ENCODE data around the gene PLEKHD1.

DNA sequence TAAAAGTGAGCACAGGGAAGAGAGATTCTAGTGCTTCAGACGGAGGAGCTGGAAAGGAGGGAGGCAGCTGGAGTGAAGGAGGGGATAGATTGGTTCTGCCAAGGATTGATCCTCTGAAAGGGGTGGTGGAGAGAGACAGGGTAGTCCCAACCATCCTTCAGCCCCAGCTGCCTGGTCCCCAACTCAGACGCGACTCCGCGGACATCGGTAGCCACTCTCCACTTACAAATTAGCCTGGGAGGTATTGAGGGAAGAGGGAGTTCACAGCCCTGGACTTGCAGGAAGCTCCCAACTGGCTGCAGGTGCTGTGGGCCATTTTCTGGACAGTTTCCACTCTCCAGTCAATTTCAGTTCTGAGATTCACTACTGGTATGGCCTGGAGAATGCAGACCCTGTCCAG lies 1.2 kb downstream of the PLEKHD1 start:
- TF ChIP-seq, protein P1, sequence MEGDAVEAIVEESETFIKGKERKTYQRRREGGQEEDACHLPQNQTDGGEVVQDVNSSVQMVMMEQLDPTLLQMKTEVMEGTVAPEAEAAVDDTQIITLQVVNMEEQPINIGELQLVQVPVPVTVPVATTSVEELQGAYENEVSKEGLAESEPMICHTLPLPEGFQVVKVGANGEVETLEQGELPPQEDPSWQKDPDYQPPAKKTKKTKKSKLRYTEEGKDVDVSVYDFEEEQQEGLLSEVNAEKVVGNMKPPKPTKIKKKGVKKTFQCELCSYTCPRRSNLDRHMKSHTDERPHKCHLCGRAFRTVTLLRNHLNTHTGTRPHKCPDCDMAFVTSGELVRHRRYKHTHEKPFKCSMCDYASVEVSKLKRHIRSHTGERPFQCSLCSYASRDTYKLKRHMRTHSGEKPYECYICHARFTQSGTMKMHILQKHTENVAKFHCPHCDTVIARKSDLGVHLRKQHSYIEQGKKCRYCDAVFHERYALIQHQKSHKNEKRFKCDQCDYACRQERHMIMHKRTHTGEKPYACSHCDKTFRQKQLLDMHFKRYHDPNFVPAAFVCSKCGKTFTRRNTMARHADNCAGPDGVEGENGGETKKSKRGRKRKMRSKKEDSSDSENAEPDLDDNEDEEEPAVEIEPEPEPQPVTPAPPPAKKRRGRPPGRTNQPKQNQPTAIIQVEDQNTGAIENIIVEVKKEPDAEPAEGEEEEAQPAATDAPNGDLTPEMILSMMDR (IDR thresholded peaks at IDR 0.05; ENCODE audit: low read depth, low read length, missing input control): no peak
- TF ChIP-seq YY1 (IDR thresholded peaks at IDR 0.05): no peak
- TF ChIP-seq RAD21 (IDR thresholded peaks at IDR 0.05): no peak
- TF ChIP-seq, protein P2, sequence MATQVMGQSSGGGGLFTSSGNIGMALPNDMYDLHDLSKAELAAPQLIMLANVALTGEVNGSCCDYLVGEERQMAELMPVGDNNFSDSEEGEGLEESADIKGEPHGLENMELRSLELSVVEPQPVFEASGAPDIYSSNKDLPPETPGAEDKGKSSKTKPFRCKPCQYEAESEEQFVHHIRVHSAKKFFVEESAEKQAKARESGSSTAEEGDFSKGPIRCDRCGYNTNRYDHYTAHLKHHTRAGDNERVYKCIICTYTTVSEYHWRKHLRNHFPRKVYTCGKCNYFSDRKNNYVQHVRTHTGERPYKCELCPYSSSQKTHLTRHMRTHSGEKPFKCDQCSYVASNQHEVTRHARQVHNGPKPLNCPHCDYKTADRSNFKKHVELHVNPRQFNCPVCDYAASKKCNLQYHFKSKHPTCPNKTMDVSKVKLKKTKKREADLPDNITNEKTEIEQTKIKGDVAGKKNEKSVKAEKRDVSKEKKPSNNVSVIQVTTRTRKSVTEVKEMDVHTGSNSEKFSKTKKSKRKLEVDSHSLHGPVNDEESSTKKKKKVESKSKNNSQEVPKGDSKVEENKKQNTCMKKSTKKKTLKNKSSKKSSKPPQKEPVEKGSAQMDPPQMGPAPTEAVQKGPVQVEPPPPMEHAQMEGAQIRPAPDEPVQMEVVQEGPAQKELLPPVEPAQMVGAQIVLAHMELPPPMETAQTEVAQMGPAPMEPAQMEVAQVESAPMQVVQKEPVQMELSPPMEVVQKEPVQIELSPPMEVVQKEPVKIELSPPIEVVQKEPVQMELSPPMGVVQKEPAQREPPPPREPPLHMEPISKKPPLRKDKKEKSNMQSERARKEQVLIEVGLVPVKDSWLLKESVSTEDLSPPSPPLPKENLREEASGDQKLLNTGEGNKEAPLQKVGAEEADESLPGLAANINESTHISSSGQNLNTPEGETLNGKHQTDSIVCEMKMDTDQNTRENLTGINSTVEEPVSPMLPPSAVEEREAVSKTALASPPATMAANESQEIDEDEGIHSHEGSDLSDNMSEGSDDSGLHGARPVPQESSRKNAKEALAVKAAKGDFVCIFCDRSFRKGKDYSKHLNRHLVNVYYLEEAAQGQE (IDR thresholded peaks at IDR 0.05): no peak
- TF ChIP-seq, protein P3, sequence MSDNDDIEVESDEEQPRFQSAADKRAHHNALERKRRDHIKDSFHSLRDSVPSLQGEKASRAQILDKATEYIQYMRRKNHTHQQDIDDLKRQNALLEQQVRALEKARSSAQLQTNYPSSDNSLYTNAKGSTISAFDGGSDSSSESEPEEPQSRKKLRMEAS (IDR thresholded peaks at IDR 0.05): no peak
- TF ChIP-seq JUND (IDR thresholded peaks at IDR 0.05): no peak
- TF ChIP-seq, protein P4, sequence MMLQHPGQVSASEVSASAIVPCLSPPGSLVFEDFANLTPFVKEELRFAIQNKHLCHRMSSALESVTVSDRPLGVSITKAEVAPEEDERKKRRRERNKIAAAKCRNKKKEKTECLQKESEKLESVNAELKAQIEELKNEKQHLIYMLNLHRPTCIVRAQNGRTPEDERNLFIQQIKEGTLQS (IDR thresholded peaks at IDR 0.05): no peak
- no peak for TF ChIP-seq HNF4A (conservative IDR thresholded peaks at IDR 0.05)
- no peak for TF ChIP-seq TAF1 (conservative IDR thresholded peaks at IDR 0.05)
- no peak for TF ChIP-seq EGR1 (IDR thresholded peaks at IDR 0.05; ENCODE audit: low read depth in 2 of 2)
- TF ChIP-seq GABPA (IDR thresholded peaks at IDR 0.05 in 1 of 2, conservative IDR thresholded peaks at IDR 0.05 in 1 of 2): no peak

All from liver (tissue), 3 donors.